ENCODE measurements around the gene IGLL5. TPM values are rescaled to one million over a fixed set of nuclear protein-coding genes. Genes with fewer than 3 reads are reported as not detected.

IGLL5 gene
- polyA plus RNA-seq, 1 of the 3 experiments (the other 2 are of a cell fraction), result not detected

GRCh38 chr22:22916215-22916951 lies 28.8 kb downstream of the IGLL5 start:
- Histone ChIP-seq H3K4me3 (ENCODE audit: low read depth in 2 of 2, low read length in 1 of 2) (no peak overlapping the region), H3K36me3 (replicated peaks in 1 of 2; ENCODE audit: control insufficient read depth in 1 of 2, insufficient read depth in 2 of 2, low read length in 1 of 2) (no peaks in the 10 kb centered on the region), H3F3A (replicated peaks; ENCODE audit: insufficient read depth) (no peaks in the 10 kb centered on the region), H3K9me3 (no peaks in the 10 kb centered on the region), H3K9ac (no peak overlapping the region), H4K20me1 (ENCODE audit: insufficient read depth) (no peaks in the 10 kb centered on the region), H3K4me1 (ENCODE audit: control insufficient read depth in 1 of 2, insufficient read depth in 2 of 2, low read depth in 1 of 2, low read length in 1 of 2) (no peaks in the 10 kb centered on the region), H3K27me3 (ENCODE audit: insufficient read depth) (no peaks in the 10 kb centered on the region; the same call in none of the 2 replicates), H2AFZ (ENCODE audit: low read depth) (no peak overlapping the region), H3K4me2 (no peak overlapping the region), H3K27ac (ENCODE audit: low read depth in 2 of 2, low read length in 1 of 2) (no peak overlapping the region), H3K9me2 (no peaks in the 10 kb centered on the region), H3K79me2 (ENCODE audit: insufficient read depth) (no peaks in the 10 kb centered on the region)
- no peak for DNase-seq
- POLR2A ChIA-PET, result no interaction called here
- CTCF ChIA-PET, result interaction anchor here (1.0 to 1.9 kb wide), 6 partner anchors 27 to 212 kb away, joined by 3 to 5 read pairs (median 3); no protein-coding TSS in a partner anchor
- no peak for TF ChIP-seq REST (IDR thresholded peaks at IDR 0.05; ENCODE audit: low read depth, low read length)
- no peak for TF ChIP-seq PBX3 (IDR thresholded peaks at IDR 0.05)
- no peak for TF ChIP-seq RXRA (IDR thresholded peaks at IDR 0.05; ENCODE audit: borderline replicate concordance, low read depth)
- no peak for TF ChIP-seq FOXM1 (IDR thresholded peaks at IDR 0.05; ENCODE audit: low read depth)
- no peak for TF ChIP-seq EZH2phosphoT487 (IDR thresholded peaks at IDR 0.05; ENCODE audit: borderline replicate concordance, low read depth)
- 50% methylated on average over 10 of the region's 10 CpGs for WGBS (ENCODE audit: low lambda C conversion rate)

GRCh38 chr22:22916952-22917290 lies 29.3 kb downstream of the IGLL5 start:
- Histone ChIP-seq H3K9ac (no peak overlapping the region), H3K4me2 (no peak overlapping the region), H3K9me2 (no peaks in the 10 kb centered on the region), H4K20me1 (ENCODE audit: insufficient read depth) (no peaks in the 10 kb centered on the region), H2AFZ (ENCODE audit: low read depth) (no peak overlapping the region), H3F3A (replicated peaks; ENCODE audit: insufficient read depth) (no peaks in the 10 kb centered on the region), H3K27ac (ENCODE audit: low read depth in 2 of 2, low read length in 1 of 2) (no peak overlapping the region), H3K79me2 (ENCODE audit: insufficient read depth) (no peaks in the 10 kb centered on the region), H3K27me3 (ENCODE audit: insufficient read depth) (peaks cover 4% of the 10 kb centered on the region), H3K4me1 (ENCODE audit: control insufficient read depth in 1 of 2, insufficient read depth in 2 of 2, low read depth in 1 of 2, low read length in 1 of 2) (no peaks in the 10 kb centered on the region), H3K9me3 (no peaks in the 10 kb centered on the region), H3K4me3 (ENCODE audit: low read depth in 2 of 2, low read length in 1 of 2) (no peak overlapping the region), H3K36me3 (replicated peaks in 1 of 2; ENCODE audit: control insufficient read depth in 1 of 2, insufficient read depth in 2 of 2, low read length in 1 of 2) (no peaks in the 10 kb centered on the region)
- no peak for TF ChIP-seq EZH2phosphoT487 (IDR thresholded peaks at IDR 0.05; ENCODE audit: borderline replicate concordance, low read depth)
- no peak for TF ChIP-seq FOSL2 (IDR thresholded peaks at IDR 0.05; ENCODE audit: borderline replicate concordance, low read depth)
- TF ChIP-seq RCOR1 (IDR thresholded peaks at IDR 0.05; ENCODE audit: low read length), result no peak
- TF ChIP-seq JUND (IDR thresholded peaks at IDR 0.05), result no peak
- TF ChIP-seq USF2 (IDR thresholded peaks at IDR 0.05; ENCODE audit: borderline replicate concordance, low read depth, low read length), result no peak
- TF ChIP-seq MXI1 (IDR thresholded peaks at IDR 0.05; ENCODE audit: low read depth, low read length), result no peak
- no peak for TF ChIP-seq FOXJ3 (CRISPR knock-in tag; IDR thresholded peaks at IDR 0.05)
- CTCF ChIA-PET, result interaction anchor here (1.0 to 1.9 kb wide), 6 partner anchors 26 to 211 kb away, joined by 3 to 5 read pairs (median 3); no protein-coding TSS in a partner anchor
- 21% methylated on average over 2 of the region's 3 CpGs for WGBS (ENCODE audit: low lambda C conversion rate)
- POLR2A ChIA-PET, result no interaction called here
- DNase-seq, result no peak

Measured in SK-N-SH (cell line).